NOMO-1 treated with dmso at 0.1 percent for 144 hours (cell line): ENCODE measurements around the gene NGFR.

Source experiments
- DNase-seq: peaks from one replicate; lab custom pipeline; 2025; ENCODE audit not compliant: unreplicated experiment; lab: John Stamatoyannopoulos, UW

The NGFR gene

DNA sequence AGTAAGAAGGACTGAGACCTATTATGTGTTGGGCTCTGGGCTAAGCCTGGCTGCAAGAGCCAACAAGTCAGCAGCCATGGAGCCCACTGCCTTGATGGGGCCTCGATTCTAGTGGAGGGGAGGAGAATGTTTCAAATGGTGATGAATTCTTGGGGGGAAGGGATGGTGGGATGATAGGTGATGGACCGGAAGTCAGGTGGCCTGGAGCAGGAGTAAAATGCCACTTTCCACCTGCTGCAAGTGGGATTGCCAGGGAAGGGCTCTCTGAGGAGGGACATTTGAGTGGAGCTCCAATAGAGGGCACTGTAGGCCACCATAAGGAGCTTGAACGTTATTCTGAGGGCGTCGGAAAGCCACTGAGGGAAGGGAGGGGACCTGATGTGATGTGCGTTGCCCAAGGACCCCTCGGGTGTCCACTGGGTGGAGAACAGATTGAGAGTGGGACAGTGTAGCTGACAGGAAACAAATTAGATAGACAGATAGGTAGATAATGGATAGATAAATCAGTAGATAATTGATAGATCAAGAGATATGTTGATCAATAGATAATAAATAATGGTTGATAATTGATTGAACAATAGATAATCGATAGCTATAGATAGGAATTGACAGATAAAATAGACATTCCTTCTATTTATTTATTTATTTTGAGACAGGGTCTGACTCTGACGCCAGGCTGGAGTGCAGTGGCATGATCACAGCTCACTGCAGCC, 62.4 kb downstream of the NGFR start:
- DNase-seq: peak; percentile 29
